D341Med (cell line): ENCODE measurements around the gene ZFYVE21.
"Not testable (repeated sequence)": the region's sequence is repeated elsewhere in the genome, so short reads cannot be mapped to it uniquely, and the experiment has no call there.

Experiments used
- DNase-seq: peaks from one replicate; pipeline ENCODE4 v3.0.0; 2012; ENCODE audit warnings: low spot score

Gene ZFYVE21

GRCh38 chr14:103763730-103764488 is 48.3 kb downstream of the ZFYVE21 start:
- DNase-seq: no peak

- DNase-seq: no peak
Measured at GRCh38 chr14:103765526-103765925, 49.9 kb downstream of the ZFYVE21 start.

- DNase-seq: no peak
Measured at GRCh38 chr14:103767336-103767894, 51.8 kb downstream of the ZFYVE21 start.

GRCh38 chr14:103770500-103770899 is 54.9 kb downstream of the ZFYVE21 start:
- no peak for DNase-seq

GRCh38 chr14:103770902-103771301 is 55.3 kb downstream of the ZFYVE21 start:
- no peak for DNase-seq

- DNase-seq: no peak
Measured at GRCh38 chr14:103772078-103772712, 56.6 kb downstream of the ZFYVE21 start.

GRCh38 chr14:103773521-103773920 is 57.9 kb downstream of the ZFYVE21 start:
- no peak for DNase-seq

- DNase-seq: no peak
Measured at GRCh38 chr14:103775506-103775905, 59.9 kb downstream of the ZFYVE21 start.

- not testable (repeated sequence) for DNase-seq
Measured at GRCh38 chr14:103776319-103776718, 60.7 kb downstream of the ZFYVE21 start.

GRCh38 chr14:103782376-103782775 is 66.8 kb downstream of the ZFYVE21 start:
- no peak for DNase-seq
